VCaP (cell line): Measurements from ENCODE around the gene CDH26.
A peak's percentile ranks its signal among the peaks of the same experiment; 100 is the strongest.

Experiments
- H3K27ac ChIP-seq: fragments of 450-650 bp; 2 replicates; pipeline ENCODE4 v1.5.1; 2017
- CTCF ChIP-seq: fragments of 450-650 bp; conservative IDR thresholded peaks from 2 replicates; pipeline ENCODE4 v1.5.1; 2017; ENCODE audit warnings: mild to moderate bottlenecking, moderate library complexity

The CDH26 gene

GRCh38 chr20:60049601-60050000 lies 91.4 kb downstream of the CDH26 start:
- no peak overlapping the region for H3K27ac ChIP-seq
- TF ChIP-seq CTCF: no peak

DNA sequence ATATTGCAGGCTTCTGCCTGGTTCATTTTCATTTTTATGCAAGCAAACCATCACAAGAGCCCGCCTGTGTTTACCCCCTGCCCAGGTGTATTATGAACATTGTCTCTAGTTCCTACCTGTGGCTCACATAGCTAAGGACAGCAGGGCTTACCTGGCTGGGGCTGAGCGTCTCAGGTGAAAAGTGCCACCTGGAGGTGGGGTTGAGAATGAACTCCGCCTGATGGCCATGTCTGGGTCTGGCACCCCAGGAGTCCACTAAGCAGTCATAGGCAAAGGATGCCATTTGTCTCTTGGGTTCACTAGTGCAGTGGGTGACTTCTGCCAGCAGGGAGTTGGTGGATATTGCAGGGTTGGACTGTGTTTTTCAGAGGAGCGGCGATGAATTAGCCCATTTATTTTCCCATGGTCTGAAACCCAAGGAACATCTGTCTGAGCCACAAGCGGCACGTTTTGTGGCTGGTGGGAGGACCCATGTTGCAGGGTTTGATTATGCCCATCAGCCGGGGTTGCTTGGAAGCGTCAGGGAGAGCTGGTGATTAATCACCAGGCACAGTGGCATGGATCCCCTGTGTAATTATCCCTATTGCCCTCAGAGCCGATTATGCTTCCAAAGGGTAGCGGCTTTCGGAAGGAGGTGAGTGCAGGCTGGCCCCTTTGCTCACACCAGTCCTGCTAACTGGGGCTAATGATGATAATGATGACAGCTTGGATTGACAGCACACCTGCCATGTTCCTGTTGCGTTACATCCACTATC lies 92.1 kb downstream of the CDH26 start:
- peak; percentile 61 for TF ChIP-seq CTCF
- H3K27ac ChIP-seq: no peak overlapping the region

DNA sequence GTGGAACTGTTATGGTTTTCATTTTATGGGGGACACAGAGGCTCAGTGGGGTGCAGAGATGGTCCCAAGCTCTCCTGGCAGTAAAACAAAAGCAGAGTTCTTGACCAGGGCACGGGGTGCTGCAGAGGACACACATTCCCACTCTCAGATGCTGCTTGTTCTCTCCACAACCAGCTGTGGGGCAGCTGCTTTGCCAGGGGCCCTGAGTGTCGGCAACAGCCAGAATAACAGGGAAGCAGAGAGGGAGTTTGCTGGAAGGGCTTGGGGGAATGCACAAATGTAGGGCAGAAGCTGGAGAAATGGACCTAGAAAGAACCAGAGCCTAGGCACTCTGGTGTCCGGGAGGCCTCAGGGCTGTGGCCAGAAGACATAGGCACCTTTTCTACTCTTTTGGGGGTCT lies 93.7 kb downstream of the CDH26 start:
- H3K27ac ChIP-seq: peak overlapping the region; percentile 87; the same call in 1 of the 2 replicates
- TF ChIP-seq CTCF: no peak

GRCh38 chr20:60052322-60052721 lies 94.1 kb downstream of the CDH26 start:
- peak overlapping the region; percentile 87 for H3K27ac ChIP-seq
- no peak for TF ChIP-seq CTCF

- peak overlapping the region; percentile 87 for H3K27ac ChIP-seq
- TF ChIP-seq CTCF: no peak
Observed at GRCh38 chr20:60053125-60053817, 95.0 kb downstream of the CDH26 start.

DNA sequence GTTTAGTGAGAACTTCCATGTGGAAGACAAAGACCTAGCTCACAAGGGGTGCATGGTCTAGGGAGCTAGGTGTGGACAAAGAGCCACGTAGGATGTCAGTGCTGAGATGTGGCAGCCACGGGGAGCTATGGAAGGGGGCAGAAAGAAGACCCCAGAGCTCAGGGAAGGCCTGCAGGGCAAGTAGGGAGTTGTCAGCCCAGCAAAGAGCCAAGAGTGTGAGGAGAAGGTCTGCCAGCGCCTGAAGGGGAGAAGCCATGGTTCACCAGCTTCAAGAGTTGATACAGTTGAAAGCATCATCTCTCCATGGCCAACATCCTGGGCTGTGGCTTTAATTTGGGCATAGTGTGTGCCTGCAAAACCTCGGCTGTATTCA lies 95.6 kb downstream of the CDH26 start:
- no peak for TF ChIP-seq CTCF
- peak overlapping the region; percentile 87 for H3K27ac ChIP-seq

DNA sequence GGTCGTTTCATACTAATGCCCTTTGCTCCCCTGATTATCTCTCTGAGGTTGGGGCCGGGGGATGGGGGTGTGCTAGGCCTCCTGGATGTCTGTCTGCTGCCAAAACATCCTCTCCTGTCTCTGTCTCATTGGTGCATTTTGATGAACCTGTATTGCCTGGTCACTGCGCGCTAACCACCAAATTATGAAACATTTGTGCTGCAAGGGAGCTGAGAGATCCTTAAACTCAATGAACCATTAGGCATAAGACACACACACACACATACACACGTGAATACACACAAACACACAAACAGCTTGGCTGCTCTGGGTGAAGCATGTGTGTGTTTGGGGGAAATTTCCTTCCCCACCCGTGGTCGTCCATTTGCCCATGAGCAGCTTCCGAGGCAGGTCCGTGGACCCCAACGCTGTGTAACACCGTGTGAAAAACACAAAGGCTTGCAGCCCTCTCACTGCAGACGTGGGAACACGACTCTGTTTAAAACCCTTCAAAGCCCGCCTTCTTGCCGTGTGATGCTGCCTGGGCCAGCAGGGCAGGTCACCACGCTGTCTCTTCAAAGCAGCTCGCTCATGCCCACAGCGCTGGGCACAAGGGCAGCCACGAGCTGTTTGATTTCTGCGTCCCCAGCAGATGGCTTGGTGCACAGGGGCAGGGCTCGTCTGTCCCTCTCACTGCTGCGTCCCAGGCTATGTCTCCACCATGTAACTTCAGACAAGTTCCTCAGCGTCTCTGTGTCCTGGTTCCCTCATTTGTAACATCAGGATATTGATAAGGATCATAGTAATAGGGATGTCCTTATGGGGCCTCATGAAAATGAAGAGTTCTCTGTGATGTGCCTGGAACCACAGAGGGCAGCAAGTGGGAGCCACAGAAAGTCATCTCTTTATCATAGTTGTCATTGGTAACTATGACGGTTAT lies 96.8 kb downstream of the CDH26 start:
- H3K27ac ChIP-seq: peak overlapping the region; percentile 87; the same call in 1 of the 2 replicates
- TF ChIP-seq CTCF: no peak
